BE2C (cell line): ENCODE measurements around the gene STT3A. TPM values are rescaled to one million over a fixed set of nuclear protein-coding genes. Genes with fewer than 3 reads are reported as not detected.
A peak's percentile ranks its signal among the peaks of the same experiment; 100 is the strongest.

Source experiments
- DNase-seq: peaks from one replicate; pipeline ENCODE4 v3.0.0-alpha.2; 2020
- H3K27me3 ChIP-seq: fragments of 250-450 bp; sonication (Bioruptor Pico); 2 replicates; pipeline ENCODE4 v1.5.1; 2020; ENCODE audit warnings: mild to moderate bottlenecking
- H3K36me3 ChIP-seq: fragments of 250-450 bp; sonication (Bioruptor Pico); 2 replicates; pipeline ENCODE4 v1.5.1; 2020; ENCODE audit warnings: mild to moderate bottlenecking
- H3K4me1 ChIP-seq: fragments of 250-450 bp; sonication (Bioruptor Pico); 2 replicates; pipeline ENCODE4 v1.5.1; 2020
- H3K4me3 ChIP-seq: 2 replicates; pipeline ENCODE4 v1.5.1; 2011; ENCODE audit warnings: low read depth, low read length
- H3K9me3 ChIP-seq: fragments of 250-450 bp; sonication (Bioruptor Pico); 2 replicates; pipeline ENCODE4 v1.5.1; 2020
- polyA plus RNA-seq: library from polyadenylated mRNA; unstranded; fragments of >200 nt; gene quantifications from one replicate; pipeline ENCODE4 v1.2.1, GENCODE V29; 2012; ENCODE audit warnings: low read depth, missing spikeins; ENCODE audit not compliant: insufficient read length, insufficient read depth
- TF ChIP-seq, protein P1 (sequence below): IDR thresholded peaks from 2 replicates; pipeline ENCODE4 v1.5.1; 2012; ENCODE audit warnings: mild to moderate bottlenecking, low read depth, low read length

Gene STT3A
- polyA plus RNA-seq = 186 TPM

DNA sequence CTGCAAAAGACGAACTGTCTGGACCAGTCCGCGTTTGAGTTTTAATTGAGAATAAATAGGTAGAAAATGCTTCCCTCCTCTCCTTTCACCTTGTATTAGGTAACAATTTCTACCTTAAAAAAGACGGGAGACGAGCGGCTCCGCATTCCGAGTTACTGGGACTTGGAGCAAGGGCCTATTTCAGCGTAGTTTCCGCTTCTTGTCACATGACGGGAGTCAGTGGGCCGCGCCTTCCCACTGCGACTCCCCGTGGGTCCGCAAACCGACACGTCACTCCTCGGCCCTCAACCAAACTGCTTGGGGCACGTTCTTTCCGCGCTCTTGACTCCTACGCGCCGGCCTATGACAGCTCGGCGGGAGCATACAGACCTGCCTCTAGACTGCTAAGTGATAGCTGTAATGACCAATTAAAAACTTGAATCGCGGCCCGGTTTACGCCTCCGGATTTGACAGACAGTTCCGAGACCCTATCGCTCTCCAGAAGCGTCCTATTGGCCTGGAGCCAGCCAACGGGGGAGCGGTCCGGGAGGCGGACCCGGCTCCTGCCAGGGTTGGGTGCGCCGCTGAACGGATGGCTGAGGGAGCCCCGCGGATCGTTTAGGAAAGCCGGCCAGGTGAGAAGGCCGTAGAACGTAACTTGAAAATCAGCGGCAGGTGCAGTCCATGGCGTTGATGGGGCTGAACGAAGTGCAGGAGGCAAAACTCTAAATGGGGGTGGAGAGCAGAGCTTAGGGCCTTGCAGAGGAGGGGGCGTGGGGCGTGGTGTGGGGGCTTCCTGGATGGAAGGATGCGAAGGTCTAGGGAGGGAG lies at the start of gene STT3A:
Gene STT3A (plus strand): TSS at position 548 of the 809 bp plus-strand sequence. CDS start 3,064 bp downstream, outside the sequence.
- H3K9me3 ChIP-seq = no peaks in the 10 kb centered on the region
- H3K36me3 ChIP-seq = peaks cover 16% of the 10 kb centered on the region
- H3K27me3 ChIP-seq = no peaks in the 10 kb centered on the region
- DNase-seq = peak; percentile 98
- peaks cover 3% of the 10 kb centered on the region; the same call in 1 of the 2 replicates for H3K4me1 ChIP-seq
- H3K4me3 ChIP-seq = peak within 1 kb of the TSS; percentile 89
- TF ChIP-seq, protein P1, sequence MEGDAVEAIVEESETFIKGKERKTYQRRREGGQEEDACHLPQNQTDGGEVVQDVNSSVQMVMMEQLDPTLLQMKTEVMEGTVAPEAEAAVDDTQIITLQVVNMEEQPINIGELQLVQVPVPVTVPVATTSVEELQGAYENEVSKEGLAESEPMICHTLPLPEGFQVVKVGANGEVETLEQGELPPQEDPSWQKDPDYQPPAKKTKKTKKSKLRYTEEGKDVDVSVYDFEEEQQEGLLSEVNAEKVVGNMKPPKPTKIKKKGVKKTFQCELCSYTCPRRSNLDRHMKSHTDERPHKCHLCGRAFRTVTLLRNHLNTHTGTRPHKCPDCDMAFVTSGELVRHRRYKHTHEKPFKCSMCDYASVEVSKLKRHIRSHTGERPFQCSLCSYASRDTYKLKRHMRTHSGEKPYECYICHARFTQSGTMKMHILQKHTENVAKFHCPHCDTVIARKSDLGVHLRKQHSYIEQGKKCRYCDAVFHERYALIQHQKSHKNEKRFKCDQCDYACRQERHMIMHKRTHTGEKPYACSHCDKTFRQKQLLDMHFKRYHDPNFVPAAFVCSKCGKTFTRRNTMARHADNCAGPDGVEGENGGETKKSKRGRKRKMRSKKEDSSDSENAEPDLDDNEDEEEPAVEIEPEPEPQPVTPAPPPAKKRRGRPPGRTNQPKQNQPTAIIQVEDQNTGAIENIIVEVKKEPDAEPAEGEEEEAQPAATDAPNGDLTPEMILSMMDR = no peak

DNA sequence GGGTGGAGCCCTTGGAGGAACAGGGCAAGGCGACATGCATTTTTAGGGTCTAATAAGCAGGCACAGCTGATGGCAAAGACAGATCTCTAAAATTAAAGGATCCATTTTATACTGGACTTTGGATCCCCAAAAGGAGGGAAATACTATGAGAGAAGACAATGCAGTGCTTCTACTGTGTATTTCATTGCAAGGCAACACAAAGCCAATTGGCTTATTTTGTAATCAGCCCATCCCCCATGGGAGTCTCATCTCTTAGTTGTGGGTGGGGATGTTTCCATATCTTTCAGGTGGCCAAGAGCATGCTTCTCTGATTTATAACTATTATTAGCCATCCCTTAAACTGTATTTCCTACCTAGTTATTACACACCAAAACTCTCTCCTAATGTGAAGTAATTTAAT lies 41.9 kb upstream of the STT3A start:
- TF ChIP-seq, protein P1 = no peak
- DNase-seq = no peak
- no peaks in the 10 kb centered on the region for H3K4me1 ChIP-seq
- H3K4me3 ChIP-seq = no peak overlapping the region
- no peaks in the 10 kb centered on the region for H3K36me3 ChIP-seq
- H3K9me3 ChIP-seq = peaks cover 5% of the 10 kb centered on the region
- H3K27me3 ChIP-seq = no peaks in the 10 kb centered on the region; the same call in 1 of the 2 replicates

DNA sequence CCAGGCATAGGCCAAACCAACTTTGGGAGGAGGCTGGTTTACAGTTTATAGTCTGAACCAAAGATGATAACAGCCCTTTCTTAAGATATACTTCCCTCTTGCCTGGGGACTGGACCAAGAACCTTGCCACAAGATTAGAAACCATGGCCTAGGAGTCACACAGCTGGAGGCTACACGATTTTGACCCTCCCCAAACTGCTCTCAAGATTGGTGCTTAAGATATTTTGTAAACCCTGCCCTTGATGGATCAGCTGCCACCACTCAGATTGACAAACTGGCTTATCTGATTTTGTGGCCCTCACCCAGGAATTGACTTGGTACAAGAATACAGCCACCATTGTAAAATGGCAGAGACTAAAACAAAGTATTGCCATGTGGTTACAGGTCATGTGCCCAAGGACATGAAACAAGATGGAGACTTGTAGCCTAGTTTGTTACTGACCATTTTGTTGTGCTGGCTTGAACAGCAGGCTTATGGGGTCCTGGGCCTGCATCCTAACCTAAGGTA lies 40.8 kb upstream of the STT3A start:
- no peak overlapping the region for H3K4me3 ChIP-seq
- no peaks in the 10 kb centered on the region for H3K36me3 ChIP-seq
- DNase-seq = no peak
- peaks cover 5% of the 10 kb centered on the region for H3K9me3 ChIP-seq
- TF ChIP-seq, protein P1 = no peak
- no peaks in the 10 kb centered on the region; the same call in 1 of the 2 replicates for H3K27me3 ChIP-seq
- H3K4me1 ChIP-seq = no peaks in the 10 kb centered on the region

DNA sequence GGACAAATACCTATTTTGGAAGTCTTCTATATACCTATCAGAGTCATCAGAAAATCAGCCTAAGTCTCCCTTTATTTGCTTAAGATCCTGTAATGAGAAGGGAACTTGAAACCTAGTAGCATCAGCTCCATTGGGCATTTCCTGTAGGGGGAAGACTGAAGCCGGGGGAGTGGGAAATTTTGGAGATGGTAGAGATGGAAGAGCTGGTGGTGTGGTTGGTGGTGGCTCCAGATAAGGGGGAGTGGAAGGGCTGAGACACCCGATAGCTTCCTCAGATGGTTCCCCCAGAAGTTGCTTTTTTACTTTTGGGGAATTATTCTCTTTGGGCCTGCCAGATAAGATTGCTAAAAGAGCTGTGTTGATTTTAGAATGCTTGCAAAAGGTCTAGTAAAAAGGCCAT lies 39.7 kb upstream of the STT3A start:
- H3K27me3 ChIP-seq = no peaks in the 10 kb centered on the region; the same call in 1 of the 2 replicates
- H3K9me3 ChIP-seq = peaks cover 5% of the 10 kb centered on the region
- H3K36me3 ChIP-seq = no peaks in the 10 kb centered on the region
- TF ChIP-seq, protein P1 = no peak
- H3K4me1 ChIP-seq = no peaks in the 10 kb centered on the region
- no peak overlapping the region for H3K4me3 ChIP-seq
- DNase-seq = no peak

DNA sequence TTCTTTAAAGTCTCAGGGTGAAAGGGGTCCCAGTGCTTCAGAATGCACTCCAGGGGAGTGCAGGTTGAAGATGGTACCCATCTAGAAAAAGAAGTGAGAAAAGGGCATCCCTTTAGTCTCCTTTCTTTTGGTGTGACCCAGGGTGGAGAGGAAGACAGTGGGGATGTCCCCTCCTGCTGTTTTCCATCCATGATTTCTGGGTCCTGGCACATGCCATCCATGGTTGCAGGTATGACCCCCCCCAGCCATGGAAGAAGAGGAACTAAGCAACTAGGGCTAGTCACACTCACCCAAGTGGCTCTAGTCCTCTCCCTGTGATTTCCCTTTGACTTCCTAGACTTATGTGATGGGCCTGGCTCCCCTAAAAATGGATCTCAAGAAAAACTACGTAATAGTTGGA lies 39.3 kb upstream of the STT3A start:
- Histone ChIP-seq H3K4me1 (no peaks in the 10 kb centered on the region), H3K4me3 (no peak overlapping the region), H3K27me3 (no peaks in the 10 kb centered on the region; the same call in 1 of the 2 replicates), H3K9me3 (peaks cover 5% of the 10 kb centered on the region), H3K36me3 (no peaks in the 10 kb centered on the region)
- TF ChIP-seq, protein P1 = no peak
- no peak for DNase-seq

DNA sequence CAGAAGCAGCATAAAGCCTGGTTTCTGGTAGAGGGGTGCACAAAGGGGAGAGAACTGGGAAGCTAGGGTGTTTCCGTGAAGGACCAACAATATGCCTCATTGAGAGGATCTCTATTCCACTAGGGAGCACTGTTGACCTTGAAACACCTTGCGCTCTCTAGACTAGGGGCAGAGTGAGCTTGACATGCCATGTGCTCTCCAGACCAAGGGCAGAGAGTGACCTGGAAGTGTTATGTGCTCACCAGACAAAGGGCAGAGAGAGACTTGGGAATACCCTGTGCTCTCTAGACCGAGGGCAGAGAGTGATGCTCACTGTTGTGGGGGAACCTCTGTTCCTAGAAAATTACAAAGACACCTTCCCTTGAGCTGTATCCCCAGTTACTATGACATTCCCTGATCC lies 38.6 kb upstream of the STT3A start:
- Histone ChIP-seq H3K9me3 (peaks cover 5% of the 10 kb centered on the region), H3K4me1 (no peaks in the 10 kb centered on the region), H3K27me3 (no peaks in the 10 kb centered on the region; the same call in 1 of the 2 replicates), H3K36me3 (no peaks in the 10 kb centered on the region), H3K4me3 (no peak overlapping the region)
- no peak for DNase-seq
- TF ChIP-seq, protein P1 = no peak
